ENCODE measurements around the gene KCTD20.

GRCh38 chr6:36426622-36427021, 16.2 kb upstream of the KCTD20 start:
- no peak for TF ChIP-seq CTCF (IDR thresholded peaks at IDR 0.05)
- TF ChIP-seq POLR2A (IDR thresholded peaks at IDR 0.05): no peak
